ENCODE measurements around the gene OSBPL3.

- TF ChIP-seq CTCF (IDR thresholded peaks at IDR 0.05; ENCODE audit: low read depth, low read length): no peak
- no peak for TF ChIP-seq POLR2A (IDR thresholded peaks at IDR 0.05; ENCODE audit: extremely low read depth, insufficient read length)
- TF ChIP-seq MAX (IDR thresholded peaks at IDR 0.05; ENCODE audit: low read depth, low read length): no peak
- TF ChIP-seq MYC (IDR thresholded peaks at IDR 0.05; ENCODE audit: low read depth, low read length): no peak
Measured at GRCh38 chr7:24992314-24992713, 12.3 kb upstream of the OSBPL3 start.
